ENCODE measurements around the gene NKAIN4. TPM values are rescaled to one million over a fixed set of nuclear protein-coding genes. Genes with fewer than 3 reads are reported as not detected.

NKAIN4 gene
- total RNA-seq, 1 donor from 2014 or later: 3.0 TPM

DNA sequence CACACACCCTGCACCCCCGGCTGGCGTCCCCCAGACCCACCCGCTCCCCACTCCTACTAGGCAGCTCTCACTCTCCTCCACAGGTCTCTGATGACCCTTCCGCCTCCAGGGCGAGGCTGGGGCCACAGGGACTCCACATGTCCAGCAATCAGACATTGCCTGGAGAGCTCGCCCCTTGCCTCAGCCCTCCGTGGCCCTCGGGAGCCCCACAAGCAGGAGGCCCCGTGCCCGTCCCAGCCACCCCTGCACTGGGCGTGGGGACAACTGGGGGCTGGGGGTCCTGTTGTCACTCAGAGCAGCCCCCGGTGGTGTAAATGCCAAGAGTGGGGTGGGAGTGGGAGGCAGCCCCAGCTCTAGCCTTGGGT is 40.3 kb upstream of the NKAIN4 start:
- DNase-seq (ENCODE audit: low spot score): no peak
- Mint-ChIP-seq H3K9me3 (ENCODE audit: low read depth) (no peaks in the 10 kb centered on the region), H3K4me3 (ENCODE audit: unreplicated experiment) (no peak overlapping the region), H3K27ac (ENCODE audit: unreplicated experiment) (no peak overlapping the region), H3K36me3 (ENCODE audit: low read depth) (no peaks in the 10 kb centered on the region), H3K27me3 (ENCODE audit: low read depth) (peaks cover 7% of the 10 kb centered on the region), H3K4me1 (ENCODE audit: low read depth) (no peaks in the 10 kb centered on the region)
- TF ChIP-seq, protein P1, sequence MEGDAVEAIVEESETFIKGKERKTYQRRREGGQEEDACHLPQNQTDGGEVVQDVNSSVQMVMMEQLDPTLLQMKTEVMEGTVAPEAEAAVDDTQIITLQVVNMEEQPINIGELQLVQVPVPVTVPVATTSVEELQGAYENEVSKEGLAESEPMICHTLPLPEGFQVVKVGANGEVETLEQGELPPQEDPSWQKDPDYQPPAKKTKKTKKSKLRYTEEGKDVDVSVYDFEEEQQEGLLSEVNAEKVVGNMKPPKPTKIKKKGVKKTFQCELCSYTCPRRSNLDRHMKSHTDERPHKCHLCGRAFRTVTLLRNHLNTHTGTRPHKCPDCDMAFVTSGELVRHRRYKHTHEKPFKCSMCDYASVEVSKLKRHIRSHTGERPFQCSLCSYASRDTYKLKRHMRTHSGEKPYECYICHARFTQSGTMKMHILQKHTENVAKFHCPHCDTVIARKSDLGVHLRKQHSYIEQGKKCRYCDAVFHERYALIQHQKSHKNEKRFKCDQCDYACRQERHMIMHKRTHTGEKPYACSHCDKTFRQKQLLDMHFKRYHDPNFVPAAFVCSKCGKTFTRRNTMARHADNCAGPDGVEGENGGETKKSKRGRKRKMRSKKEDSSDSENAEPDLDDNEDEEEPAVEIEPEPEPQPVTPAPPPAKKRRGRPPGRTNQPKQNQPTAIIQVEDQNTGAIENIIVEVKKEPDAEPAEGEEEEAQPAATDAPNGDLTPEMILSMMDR (IDR thresholded peaks at IDR 0.05): no peak

DNA sequence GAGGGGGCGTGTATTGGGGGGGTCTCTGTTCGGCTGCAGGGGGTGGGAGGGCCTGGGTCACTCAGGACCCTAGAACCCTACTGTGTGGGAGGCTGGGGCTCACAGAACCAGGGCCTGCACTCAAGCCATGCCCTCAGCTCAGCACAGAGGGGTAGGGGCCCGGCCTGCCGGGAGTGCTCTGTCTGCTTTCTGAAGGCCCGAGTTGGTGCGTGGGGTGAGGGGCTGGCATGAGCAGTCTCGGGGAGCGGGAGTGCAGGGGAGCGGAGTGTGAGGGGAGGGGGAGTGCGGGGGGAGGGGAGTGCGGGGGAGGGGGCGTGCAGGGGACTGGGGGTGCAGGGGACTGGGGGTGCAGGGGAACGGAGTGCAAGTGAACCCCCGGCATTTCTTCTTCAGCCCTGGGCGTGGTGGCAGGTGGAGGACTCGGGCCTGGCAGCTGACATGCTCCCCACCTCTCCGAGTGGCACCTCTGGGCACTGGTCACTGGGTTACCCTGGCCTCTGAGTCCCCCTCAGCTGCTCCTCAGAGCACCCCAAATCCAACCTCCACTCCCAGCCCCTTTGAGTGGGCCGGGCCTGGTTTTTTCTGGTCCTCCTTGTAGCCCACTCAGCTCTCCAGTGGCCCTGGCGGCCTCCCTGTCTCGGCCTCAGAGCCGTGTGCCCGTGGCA is 39.7 kb upstream of the NKAIN4 start:
- H3K36me3 Mint-ChIP-seq (ENCODE audit: low read depth): peaks cover under 1% of the 10 kb centered on the region
- H3K27me3 Mint-ChIP-seq (ENCODE audit: low read depth): peaks cover 3% of the 10 kb centered on the region
- H3K4me3 Mint-ChIP-seq (ENCODE audit: unreplicated experiment): no peak overlapping the region
- no peaks in the 10 kb centered on the region for H3K4me1 Mint-ChIP-seq (ENCODE audit: low read depth)
- no peak overlapping the region for H3K27ac Mint-ChIP-seq (ENCODE audit: unreplicated experiment)
- TF ChIP-seq, protein P1 (IDR thresholded peaks at IDR 0.05): no peak
- no peaks in the 10 kb centered on the region for H3K9me3 Mint-ChIP-seq (ENCODE audit: low read depth)
- DNase-seq (ENCODE audit: low spot score): no peak

DNA sequence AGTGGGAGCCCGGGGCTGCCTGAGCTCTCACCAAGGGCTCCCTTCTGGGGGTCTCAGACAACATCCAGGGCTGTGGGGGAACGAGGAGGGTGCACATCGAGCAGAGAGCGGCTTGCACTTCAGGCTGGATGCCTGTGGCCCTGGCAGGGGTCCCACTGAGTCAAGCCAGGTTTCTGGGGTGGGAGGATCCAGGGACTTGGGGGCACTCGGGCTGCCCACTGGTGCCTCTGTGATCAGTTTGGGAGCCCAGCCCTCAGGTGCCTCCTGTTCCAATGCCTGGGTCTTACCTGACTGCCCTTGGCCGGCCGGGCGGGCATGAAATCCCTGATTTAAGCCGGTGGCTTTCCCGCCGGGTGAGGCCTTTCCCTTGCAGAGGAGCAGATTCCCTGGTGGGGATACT is 39.2 kb upstream of the NKAIN4 start:
- Mint-ChIP-seq H3K27me3 (ENCODE audit: low read depth) (no peaks in the 10 kb centered on the region), H3K4me3 (ENCODE audit: unreplicated experiment) (no peak overlapping the region), H3K9me3 (ENCODE audit: low read depth) (no peaks in the 10 kb centered on the region), H3K4me1 (ENCODE audit: low read depth) (no peaks in the 10 kb centered on the region), H3K36me3 (ENCODE audit: low read depth) (peaks cover 4% of the 10 kb centered on the region), H3K27ac (ENCODE audit: unreplicated experiment) (no peak overlapping the region)
- TF ChIP-seq, protein P1 (IDR thresholded peaks at IDR 0.05): no peak
- no peak for DNase-seq (ENCODE audit: low spot score)

DNA sequence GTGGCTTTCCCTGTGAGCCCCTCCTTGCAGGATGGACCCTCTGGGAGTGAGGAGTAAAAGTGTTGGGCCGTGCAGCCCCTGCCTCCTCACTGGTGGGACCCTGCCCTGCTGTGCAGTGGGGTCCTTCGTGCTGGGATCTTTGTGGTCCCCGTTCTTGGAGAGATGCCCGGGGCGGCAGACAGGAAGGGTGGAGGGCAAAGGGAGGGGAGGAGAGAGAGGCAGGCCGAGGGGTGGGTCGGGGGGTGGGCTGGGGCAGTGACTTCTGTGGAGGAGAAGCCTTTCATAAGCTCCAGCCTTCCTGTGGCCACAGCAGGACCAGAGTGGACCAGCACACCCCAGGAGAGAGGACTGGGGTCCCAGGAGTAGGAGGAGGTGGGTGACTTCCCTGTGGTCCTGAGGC is 38.6 kb upstream of the NKAIN4 start, which contains the start of gene COL20A1:
Gene COL20A1, plus strand, starts transcription at position 283 of the 400 bp plus-strand sequence. CDS start 1,922 bp downstream, outside the sequence.
- Mint-ChIP-seq H3K4me1 (ENCODE audit: low read depth) (no peaks in the 10 kb centered on the region), H3K27me3 (ENCODE audit: low read depth) (no peaks in the 10 kb centered on the region), H3K27ac (ENCODE audit: unreplicated experiment) (no peak within 1 kb of the TSS), H3K4me3 (ENCODE audit: unreplicated experiment) (no peak within 1 kb of the TSS), H3K36me3 (ENCODE audit: low read depth) (peaks cover 7% of the 10 kb centered on the region), H3K9me3 (ENCODE audit: low read depth) (no peaks in the 10 kb centered on the region)
- TF ChIP-seq, protein P1 (IDR thresholded peaks at IDR 0.05): no peak
- no peak for DNase-seq (ENCODE audit: low spot score)

DNA sequence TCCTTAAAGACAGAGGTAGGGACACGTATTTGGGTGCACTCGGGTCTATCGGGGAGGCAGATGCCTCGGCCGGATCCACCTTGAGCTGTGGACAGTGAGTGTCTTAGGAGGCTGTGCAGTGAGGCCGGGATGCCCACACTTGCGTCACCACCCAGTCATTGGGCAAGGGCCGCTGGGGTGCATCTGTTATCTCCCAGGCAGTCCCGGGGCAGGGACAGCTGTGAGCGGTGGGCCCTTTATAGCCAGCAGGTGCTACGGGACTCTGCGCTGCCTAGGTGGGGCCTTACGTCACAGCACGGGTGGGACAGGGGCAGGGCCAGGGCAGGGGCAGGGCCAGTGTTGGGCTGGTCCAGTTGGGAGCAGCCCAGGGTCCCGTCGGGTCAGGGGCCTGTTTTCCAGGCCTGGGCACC is 38.0 kb upstream of the NKAIN4 start:
- TF ChIP-seq, protein P1 (IDR thresholded peaks at IDR 0.05): no peak
- H3K4me1 Mint-ChIP-seq (ENCODE audit: low read depth): no peaks in the 10 kb centered on the region
- H3K36me3 Mint-ChIP-seq (ENCODE audit: low read depth): peaks cover 7% of the 10 kb centered on the region
- H3K9me3 Mint-ChIP-seq (ENCODE audit: low read depth): no peaks in the 10 kb centered on the region
- no peak overlapping the region for H3K27ac Mint-ChIP-seq (ENCODE audit: unreplicated experiment)
- DNase-seq (ENCODE audit: low spot score): no peak
- no peaks in the 10 kb centered on the region for H3K27me3 Mint-ChIP-seq (ENCODE audit: low read depth)
- H3K4me3 Mint-ChIP-seq (ENCODE audit: unreplicated experiment): no peak overlapping the region

All from chondrocyte (in vitro differentiated cells).